ENCODE data around the gene OR2M2.

Gene OR2M2

DNA sequence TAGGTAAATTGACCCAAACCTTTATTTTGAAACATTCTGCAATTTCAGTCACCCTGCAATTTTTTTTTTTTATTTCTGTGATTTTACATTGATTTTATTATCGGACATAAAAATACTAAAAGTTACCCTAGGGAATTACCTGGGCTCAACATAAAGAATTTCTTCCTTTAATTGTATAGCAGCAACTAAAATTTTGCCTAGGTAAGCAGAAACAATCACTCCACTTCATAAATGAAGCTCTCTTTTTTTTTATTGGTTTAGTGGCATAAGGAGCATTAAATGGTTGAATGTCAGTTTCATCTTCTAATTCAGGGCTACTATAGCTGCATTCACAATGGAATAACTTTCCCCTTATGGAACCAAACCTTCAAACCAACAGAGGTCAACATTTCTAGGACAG lies 41.3 kb downstream of the OR2M2 start:
- no peaks in the 10 kb centered on the region for H3K36me3 ChIP-seq (replicated peaks; ENCODE audit: low read depth, low read length)
- no peaks in the 10 kb centered on the region for H3K4me1 ChIP-seq (ENCODE audit: low read length)
- TF ChIP-seq, protein P1, sequence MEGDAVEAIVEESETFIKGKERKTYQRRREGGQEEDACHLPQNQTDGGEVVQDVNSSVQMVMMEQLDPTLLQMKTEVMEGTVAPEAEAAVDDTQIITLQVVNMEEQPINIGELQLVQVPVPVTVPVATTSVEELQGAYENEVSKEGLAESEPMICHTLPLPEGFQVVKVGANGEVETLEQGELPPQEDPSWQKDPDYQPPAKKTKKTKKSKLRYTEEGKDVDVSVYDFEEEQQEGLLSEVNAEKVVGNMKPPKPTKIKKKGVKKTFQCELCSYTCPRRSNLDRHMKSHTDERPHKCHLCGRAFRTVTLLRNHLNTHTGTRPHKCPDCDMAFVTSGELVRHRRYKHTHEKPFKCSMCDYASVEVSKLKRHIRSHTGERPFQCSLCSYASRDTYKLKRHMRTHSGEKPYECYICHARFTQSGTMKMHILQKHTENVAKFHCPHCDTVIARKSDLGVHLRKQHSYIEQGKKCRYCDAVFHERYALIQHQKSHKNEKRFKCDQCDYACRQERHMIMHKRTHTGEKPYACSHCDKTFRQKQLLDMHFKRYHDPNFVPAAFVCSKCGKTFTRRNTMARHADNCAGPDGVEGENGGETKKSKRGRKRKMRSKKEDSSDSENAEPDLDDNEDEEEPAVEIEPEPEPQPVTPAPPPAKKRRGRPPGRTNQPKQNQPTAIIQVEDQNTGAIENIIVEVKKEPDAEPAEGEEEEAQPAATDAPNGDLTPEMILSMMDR (IDR thresholded peaks at IDR 0.05; ENCODE audit: low read depth, low read length) = no peak
- no peak for TF ChIP-seq EZH2phosphoT487 (IDR thresholded peaks at IDR 0.05; ENCODE audit: low read depth)
- no peak overlapping the region for H3K9ac ChIP-seq (ENCODE audit: low read length)
- H3K4me3 ChIP-seq (ENCODE audit: low read length) = no peak overlapping the region
- H3K79me2 ChIP-seq (ENCODE audit: low read length) = no peaks in the 10 kb centered on the region
- H2AFZ ChIP-seq (ENCODE audit: low read depth, low read length) = no peak overlapping the region
- no peaks in the 10 kb centered on the region for H3K27me3 ChIP-seq (ENCODE audit: low read depth, low read length)
- no peaks in the 10 kb centered on the region for H4K20me1 ChIP-seq (ENCODE audit: insufficient read depth, low read length)
- no peak overlapping the region for H3K4me2 ChIP-seq (ENCODE audit: low read length)
- no peaks in the 10 kb centered on the region for H3K9me3 ChIP-seq (ENCODE audit: insufficient read depth, low read length)
- H3K27ac ChIP-seq (ENCODE audit: low read length) = no peak overlapping the region

DNA sequence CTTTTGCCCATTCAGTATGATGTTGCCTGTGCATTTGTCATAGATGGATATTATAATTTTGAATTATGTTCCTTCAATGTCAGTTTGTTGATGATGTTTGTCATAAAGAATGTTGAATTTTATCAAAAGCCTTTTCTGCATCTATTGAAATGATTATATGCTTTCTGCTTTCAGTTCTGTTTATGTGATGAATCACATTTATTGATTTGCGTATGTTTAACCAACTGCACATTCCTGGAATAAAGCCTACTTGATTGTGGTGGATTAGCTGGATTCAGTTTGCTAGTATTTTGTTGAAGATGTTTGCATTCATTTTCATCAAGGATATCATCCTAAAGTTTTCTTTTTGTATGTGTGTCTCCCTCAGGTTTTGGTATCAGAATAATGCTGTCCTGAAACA lies 50.9 kb downstream of the OR2M2 start:
- no peaks in the 10 kb centered on the region for H3K79me2 ChIP-seq (ENCODE audit: low read length)
- H4K20me1 ChIP-seq (ENCODE audit: insufficient read depth, low read length) = no peaks in the 10 kb centered on the region
- no peak overlapping the region for H2AFZ ChIP-seq (ENCODE audit: low read depth, low read length)
- no peaks in the 10 kb centered on the region for H3K9me3 ChIP-seq (ENCODE audit: insufficient read depth, low read length)
- no peak overlapping the region for H3K4me3 ChIP-seq (ENCODE audit: low read length)
- H3K4me1 ChIP-seq (ENCODE audit: low read length) = no peaks in the 10 kb centered on the region
- H3K27ac ChIP-seq (ENCODE audit: low read length) = no peak overlapping the region
- H3K27me3 ChIP-seq (ENCODE audit: low read depth, low read length) = no peaks in the 10 kb centered on the region
- H3K9ac ChIP-seq (ENCODE audit: low read length) = no peak overlapping the region
- H3K4me2 ChIP-seq (ENCODE audit: low read length) = no peak overlapping the region
- TF ChIP-seq EZH2phosphoT487 (IDR thresholded peaks at IDR 0.05; ENCODE audit: low read depth) = no peak
- TF ChIP-seq, protein P1 (IDR thresholded peaks at IDR 0.05; ENCODE audit: low read depth, low read length) = no peak
- H3K36me3 ChIP-seq (replicated peaks; ENCODE audit: low read depth, low read length) = no peaks in the 10 kb centered on the region

DNA sequence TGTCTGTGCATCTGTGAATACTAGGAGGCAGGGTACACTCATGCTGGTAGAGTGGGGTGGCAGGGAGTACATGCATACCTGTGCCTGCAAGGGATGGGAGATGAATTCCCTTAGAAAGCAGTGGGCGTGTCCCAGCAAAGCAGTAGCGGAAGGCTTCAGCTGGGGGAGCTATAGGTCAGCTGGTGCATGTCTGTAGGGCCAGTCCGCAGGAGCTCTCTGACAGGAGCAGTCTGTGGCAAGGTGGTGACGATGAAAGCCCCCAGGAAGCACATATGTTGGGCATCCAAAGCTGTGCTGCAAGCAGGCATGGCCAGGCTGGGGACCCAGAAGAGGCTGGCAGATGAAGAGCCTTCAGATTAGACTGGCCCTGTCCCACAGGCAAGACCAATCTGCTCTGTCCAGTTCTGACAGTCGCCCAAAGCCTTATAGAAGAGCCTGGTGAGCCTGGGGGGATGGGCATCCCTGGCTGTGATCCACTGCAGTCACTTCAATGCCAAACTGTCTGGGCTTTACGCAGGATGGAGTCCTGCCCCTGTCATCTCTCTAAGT lies 54.8 kb downstream of the OR2M2 start:
- no peaks in the 10 kb centered on the region for H4K20me1 ChIP-seq (ENCODE audit: insufficient read depth, low read length)
- H3K9ac ChIP-seq (ENCODE audit: low read length) = no peak overlapping the region
- H3K4me1 ChIP-seq (ENCODE audit: low read length) = no peaks in the 10 kb centered on the region
- no peaks in the 10 kb centered on the region for H3K79me2 ChIP-seq (ENCODE audit: low read length)
- no peaks in the 10 kb centered on the region for H3K9me3 ChIP-seq (ENCODE audit: insufficient read depth, low read length)
- H2AFZ ChIP-seq (ENCODE audit: low read depth, low read length) = no peak overlapping the region
- TF ChIP-seq, protein P1 (IDR thresholded peaks at IDR 0.05; ENCODE audit: low read depth, low read length) = no peak
- no peak for TF ChIP-seq EZH2phosphoT487 (IDR thresholded peaks at IDR 0.05; ENCODE audit: low read depth)
- no peaks in the 10 kb centered on the region for H3K27me3 ChIP-seq (ENCODE audit: low read depth, low read length)
- no peak overlapping the region for H3K27ac ChIP-seq (ENCODE audit: low read length)
- H3K4me2 ChIP-seq (ENCODE audit: low read length) = no peak overlapping the region
- no peaks in the 10 kb centered on the region for H3K36me3 ChIP-seq (replicated peaks; ENCODE audit: low read depth, low read length)
- no peak overlapping the region for H3K4me3 ChIP-seq (ENCODE audit: low read length)
